ENCODE measurements around the gene CD28.

The CD28 gene

GRCh38 chr2:203711399-203711798, 5.0 kb downstream of the CD28 start:
- H3K27ac ChIP-seq (ENCODE audit: low read length): no peak overlapping the region
- no peaks in the 10 kb centered on the region for H3K27me3 ChIP-seq (ENCODE audit: insufficient read depth, low read length, poor library complexity)
- no peak for TF ChIP-seq EZH2 (IDR thresholded peaks at IDR 0.05; ENCODE audit: borderline replicate concordance, low read depth, low read length, severe bottlenecking)
- TF ChIP-seq, protein P1, sequence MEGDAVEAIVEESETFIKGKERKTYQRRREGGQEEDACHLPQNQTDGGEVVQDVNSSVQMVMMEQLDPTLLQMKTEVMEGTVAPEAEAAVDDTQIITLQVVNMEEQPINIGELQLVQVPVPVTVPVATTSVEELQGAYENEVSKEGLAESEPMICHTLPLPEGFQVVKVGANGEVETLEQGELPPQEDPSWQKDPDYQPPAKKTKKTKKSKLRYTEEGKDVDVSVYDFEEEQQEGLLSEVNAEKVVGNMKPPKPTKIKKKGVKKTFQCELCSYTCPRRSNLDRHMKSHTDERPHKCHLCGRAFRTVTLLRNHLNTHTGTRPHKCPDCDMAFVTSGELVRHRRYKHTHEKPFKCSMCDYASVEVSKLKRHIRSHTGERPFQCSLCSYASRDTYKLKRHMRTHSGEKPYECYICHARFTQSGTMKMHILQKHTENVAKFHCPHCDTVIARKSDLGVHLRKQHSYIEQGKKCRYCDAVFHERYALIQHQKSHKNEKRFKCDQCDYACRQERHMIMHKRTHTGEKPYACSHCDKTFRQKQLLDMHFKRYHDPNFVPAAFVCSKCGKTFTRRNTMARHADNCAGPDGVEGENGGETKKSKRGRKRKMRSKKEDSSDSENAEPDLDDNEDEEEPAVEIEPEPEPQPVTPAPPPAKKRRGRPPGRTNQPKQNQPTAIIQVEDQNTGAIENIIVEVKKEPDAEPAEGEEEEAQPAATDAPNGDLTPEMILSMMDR (IDR thresholded peaks at IDR 0.05; ENCODE audit: borderline replicate concordance, extremely low read depth, low read length, poor library complexity, severe bottlenecking): no peak
- H3K4me2 ChIP-seq (ENCODE audit: insufficient read depth, low read length): no peak overlapping the region
- H3K9me3 ChIP-seq (ENCODE audit: insufficient read depth, low read length, severe bottlenecking): no peaks in the 10 kb centered on the region
- DNase-seq (no peak), ATAC-seq (ENCODE audit: insufficient read depth, low read depth) (no peak)
- no peak overlapping the region for H3K9ac ChIP-seq (ENCODE audit: low read depth, low read length)
- H3K4me1 ChIP-seq (ENCODE audit: insufficient read depth, low read length): peaks cover 41% of the 10 kb centered on the region
- H3K36me3 ChIP-seq (ENCODE audit: insufficient read depth, low read length): no peaks in the 10 kb centered on the region
- no peaks in the 10 kb centered on the region for H4K20me1 ChIP-seq (ENCODE audit: insufficient read depth, low read length)
- no peak overlapping the region for H3K4me3 ChIP-seq (ENCODE audit: low read depth in 1 of 2, low read length in 2 of 2)
- no peaks in the 10 kb centered on the region for H3K79me2 ChIP-seq (ENCODE audit: insufficient read depth, low read length)
- no peak overlapping the region for H2AFZ ChIP-seq (ENCODE audit: low read depth, low read length)

GRCh38 chr2:203713381-203713780, 6.9 kb downstream of the CD28 start:
- Histone ChIP-seq H3K27ac (ENCODE audit: low read length) (no peak overlapping the region; the same call in 1 of the 2 replicates), H3K4me1 (ENCODE audit: insufficient read depth, low read length) (peaks cover 34% of the 10 kb centered on the region), H2AFZ (ENCODE audit: low read depth, low read length) (no peak overlapping the region), H3K9me3 (ENCODE audit: insufficient read depth, low read length, severe bottlenecking) (no peaks in the 10 kb centered on the region), H4K20me1 (ENCODE audit: insufficient read depth, low read length) (no peaks in the 10 kb centered on the region), H3K4me3 (ENCODE audit: low read depth in 1 of 2, low read length in 2 of 2) (no peak overlapping the region), H3K79me2 (ENCODE audit: insufficient read depth, low read length) (no peaks in the 10 kb centered on the region), H3K27me3 (ENCODE audit: insufficient read depth, low read length, poor library complexity) (no peaks in the 10 kb centered on the region), H3K36me3 (ENCODE audit: insufficient read depth, low read length) (no peaks in the 10 kb centered on the region), H3K4me2 (ENCODE audit: insufficient read depth, low read length) (no peak overlapping the region), H3K9ac (ENCODE audit: low read depth, low read length) (no peak overlapping the region)
- DNase-seq (no peak), ATAC-seq (ENCODE audit: insufficient read depth, low read depth) (no peak)
- TF ChIP-seq, protein P1 (IDR thresholded peaks at IDR 0.05; ENCODE audit: borderline replicate concordance, extremely low read depth, low read length, poor library complexity, severe bottlenecking): no peak
- no peak for TF ChIP-seq EZH2 (IDR thresholded peaks at IDR 0.05; ENCODE audit: borderline replicate concordance, low read depth, low read length, severe bottlenecking)

DNA sequence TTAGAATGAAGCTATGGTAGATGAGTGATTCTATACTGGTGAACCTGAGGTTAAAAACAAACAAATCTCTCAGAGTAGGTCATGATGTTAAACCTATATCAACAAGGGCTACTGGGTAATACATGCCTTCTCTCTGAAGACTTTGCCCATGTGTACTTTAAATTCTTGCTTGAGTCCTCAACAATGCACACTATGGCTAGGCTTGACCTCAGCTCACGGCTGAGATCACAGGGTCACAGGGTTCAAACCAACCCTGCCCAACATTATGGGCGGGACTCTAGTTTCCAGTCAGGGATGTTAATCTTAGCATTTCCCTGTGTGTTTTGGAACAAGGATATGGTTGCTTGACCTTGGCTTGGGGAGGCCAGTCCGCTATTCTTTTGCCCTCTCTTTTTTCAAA, 7.7 kb downstream of the CD28 start:
- H3K4me1 ChIP-seq (ENCODE audit: insufficient read depth, low read length): peaks cover 34% of the 10 kb centered on the region
- ATAC-seq (ENCODE audit: insufficient read depth, low read depth) (no peak), DNase-seq (no peak)
- no peak overlapping the region for H3K4me2 ChIP-seq (ENCODE audit: insufficient read depth, low read length)
- H3K9ac ChIP-seq (ENCODE audit: low read depth, low read length): no peak overlapping the region
- H3K27me3 ChIP-seq (ENCODE audit: insufficient read depth, low read length, poor library complexity): no peaks in the 10 kb centered on the region
- no peak overlapping the region for H3K27ac ChIP-seq (ENCODE audit: low read length)
- no peak for TF ChIP-seq EZH2 (IDR thresholded peaks at IDR 0.05; ENCODE audit: borderline replicate concordance, low read depth, low read length, severe bottlenecking)
- TF ChIP-seq, protein P1 (IDR thresholded peaks at IDR 0.05; ENCODE audit: borderline replicate concordance, extremely low read depth, low read length, poor library complexity, severe bottlenecking): no peak
- H3K4me3 ChIP-seq (ENCODE audit: low read depth in 1 of 2, low read length in 2 of 2): no peak overlapping the region
- no peaks in the 10 kb centered on the region for H3K9me3 ChIP-seq (ENCODE audit: insufficient read depth, low read length, severe bottlenecking)
- no peaks in the 10 kb centered on the region for H3K36me3 ChIP-seq (ENCODE audit: insufficient read depth, low read length)
- H4K20me1 ChIP-seq (ENCODE audit: insufficient read depth, low read length): no peaks in the 10 kb centered on the region
- no peaks in the 10 kb centered on the region for H3K79me2 ChIP-seq (ENCODE audit: insufficient read depth, low read length)
- no peak overlapping the region for H2AFZ ChIP-seq (ENCODE audit: low read depth, low read length)

DNA sequence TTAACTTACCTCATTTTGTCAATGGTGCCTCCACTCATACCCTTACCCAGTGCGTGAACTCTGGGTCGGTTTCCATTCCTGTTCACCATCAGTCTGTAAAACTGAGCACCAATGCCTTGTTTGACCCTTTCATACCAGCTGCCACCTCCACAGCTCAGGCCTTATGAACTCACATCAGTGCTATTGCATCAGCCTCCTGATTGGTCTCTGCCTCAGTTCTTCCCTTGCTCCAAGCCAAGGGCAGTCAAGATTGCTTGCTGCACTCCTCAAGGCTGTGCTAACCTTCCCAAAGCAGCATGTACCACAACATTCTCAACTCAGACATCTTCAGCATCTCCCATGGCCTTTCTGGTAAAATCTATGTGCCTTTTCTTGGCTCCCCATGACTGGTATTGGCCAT, 9.3 kb downstream of the CD28 start:
- Histone ChIP-seq H3K9me3 (ENCODE audit: insufficient read depth, low read length, severe bottlenecking) (no peaks in the 10 kb centered on the region), H3K36me3 (ENCODE audit: insufficient read depth, low read length) (no peaks in the 10 kb centered on the region), H3K9ac (ENCODE audit: low read depth, low read length) (no peak overlapping the region), H3K4me3 (ENCODE audit: low read depth in 1 of 2, low read length in 2 of 2) (no peak overlapping the region), H3K27me3 (ENCODE audit: insufficient read depth, low read length, poor library complexity) (no peaks in the 10 kb centered on the region), H2AFZ (ENCODE audit: low read depth, low read length) (no peak overlapping the region), H3K27ac (ENCODE audit: low read length) (0 out of 2 replicates have a peak overlapping the region, but pooled peaks have one; percentile 17), H3K4me1 (ENCODE audit: insufficient read depth, low read length) (peaks cover 38% of the 10 kb centered on the region), H3K4me2 (ENCODE audit: insufficient read depth, low read length) (no peak overlapping the region), H3K79me2 (ENCODE audit: insufficient read depth, low read length) (no peaks in the 10 kb centered on the region), H4K20me1 (ENCODE audit: insufficient read depth, low read length) (no peaks in the 10 kb centered on the region)
- DNase-seq (no peak), ATAC-seq (ENCODE audit: insufficient read depth, low read depth) (no peak)
- TF ChIP-seq, protein P1 (IDR thresholded peaks at IDR 0.05; ENCODE audit: borderline replicate concordance, extremely low read depth, low read length, poor library complexity, severe bottlenecking): no peak
- no peak for TF ChIP-seq EZH2 (IDR thresholded peaks at IDR 0.05; ENCODE audit: borderline replicate concordance, low read depth, low read length, severe bottlenecking)

Measured in DND-41 (cell line).